H1 (cell line): ENCODE measurements around the gene SLTM. TPM values are rescaled to one million over a fixed set of nuclear protein-coding genes. Genes with fewer than 3 reads are reported as not detected.

Source experiments
- CBX5 ChIP-seq: fragments of 300-800, 300-1000 bp; sonication (generic); IDR thresholded peaks from 2 replicates; pipeline ENCODE4 v1.7.1; 2016; ENCODE audit warnings: antibody characterized with exemption, low read length, low read depth
- CEBPB ChIP-seq: IDR thresholded peaks from 2 replicates; pipeline ENCODE4 v1.6.1; 2012; ENCODE audit warnings: low read depth, low read length
- CHD7 ChIP-seq: fragments of 300-600 bp; sonication (generic); IDR thresholded peaks from 2 replicates; pipeline ENCODE4 v1.7.1; 2012; ENCODE audit warnings: low read length, moderate library complexity, mild to moderate bottlenecking, inconsistent platforms; ENCODE audit not compliant: insufficient replicate concordance
- E2F6 ChIP-seq: IDR thresholded peaks from 2 replicates; pipeline ENCODE4 v1.6.1; 2012; ENCODE audit warnings: inconsistent platforms
- SIRT6 ChIP-seq: IDR thresholded peaks from one replicate; pipeline ENCODE4 v1.7.1; 2012; ENCODE audit warnings: low read length, inconsistent platforms
- polyA plus RNA-seq, 7 experiments: library from polyadenylated mRNA; depleted of rRNA in 3 of 7; stranded (reverse) in 5 of 7; unstranded in 2 of 7; fragments of >200 nt in 5 of 7; fragments of 200-250 nt in 2 of 7; gene quantifications; 1 replicate in 5 of 7; 2 replicates in 1 of 7; 4 replicates in 1 of 7; pipeline versions ENCODE4 v1.2.1 to v1.2.3, GENCODE V29; 2011 to 2013; ENCODE audit warnings: missing spikeins in 2 of 7, mixed read lengths in 2 of 7
- total RNA-seq: library from RNA; stranded (reverse); fragmentation: NEBNext Ultra II Directional; extraction: Animal tissue kit (Norgen Biotek cat#: 25700); gene quantifications from 2 replicates; pipeline ENCODE4 v1.2.1, GENCODE V29; 2021

The SLTM gene
- total and polyA plus RNA-seq, 2 of the 8 experiments (the other 6 are each of a cell fraction or from before 2014, with no cell fraction given) = 30.8 to 149 TPM

- TF ChIP-seq CHD7 (no peak), E2F6 (no peak), CEBPB (no peak), SIRT6 (no peak), CBX5 (no peak)
These were observed 102.9 kb downstream of the SLTM start (continued) for GRCh38 chr15:58830556-58830955.
